A549 (cell line): ENCODE data around the gene KSR2. TPM values are rescaled to one million over a fixed set of nuclear protein-coding genes. Genes with fewer than 3 reads are reported as not detected.
A peak's percentile ranks its signal among the peaks of the same experiment; 100 is the strongest.

Experiments
- ATAC-seq, 2 experiments: fragments of 200-7000 bp in 1 of 2; fragments of >200 bp in 1 of 2; cut with Nextera tagmentation in 1 of 2; cut with Tn5 transposase in 1 of 2; 3 replicates each; pipeline versions ENCODE4 v1.8.0 to v1.9.1; 2018 to 2020; ENCODE audit warnings: mild to moderate bottlenecking in 1 of 2, moderate library complexity in 1 of 2
- CTCF ChIA-PET: fragments of 300-600 bp; sonication (Branson Sonifier 250); formaldehyde crosslinking; extraction: SDS; loops from one replicate; lab custom pipeline; 2021; ENCODE audit warnings: antibody characterized with exemption, inconsistent platforms; lab: Yijun Ruan, JAX
- POLR2A ChIA-PET: fragments of 350-600 bp; formaldehyde crosslinking; extraction: SDS; loops from one replicate; lab custom pipeline; 2021; ENCODE audit warnings: antibody characterized with exemption, inconsistent platforms; lab: Yijun Ruan, JAX
- DNase-seq, 2 experiments: peaks; one replicate each; pipeline versions ENCODE4 v3.0.0 to v3.0.0-alpha.2; 2011 to 2016; ENCODE audit warnings: low read depth in 1 of 2, low spot score in 1 of 2
- FAIRE-seq: peaks from 2 replicates; lab custom pipeline; 2011; peaks lifted over from hg19 to GRCh38; lab: Jason Lieb, UNC
- H3K27ac ChIP-seq, 2 experiments: fragments of >200 bp; sonication (Bioruptor Twin); formaldehyde crosslinking; 3 replicates each; pipeline ENCODE4 v1.5.1; 2016 to 2017
- H3K4me1 ChIP-seq: fragments of >200 bp; sonication (Bioruptor Twin); formaldehyde crosslinking; 3 replicates; pipeline ENCODE4 v1.6.1; 2016
- H3K4me2 ChIP-seq: fragments of >200 bp; sonication (Bioruptor Twin); formaldehyde crosslinking; 3 replicates; pipeline ENCODE4 v1.6.1; 2016
- H3K4me3 ChIP-seq: fragments of >200 bp; sonication (Bioruptor Twin); formaldehyde crosslinking; 3 replicates; pipeline ENCODE4 v1.5.1; 2016
- H3K9me3 ChIP-seq: fragments of >200 bp; sonication (Bioruptor Twin); formaldehyde crosslinking; 3 replicates; pipeline ENCODE4 v1.6.1; 2016
- CBX8 ChIP-seq: fragments of 200-600 bp; sonication (generic); IDR thresholded peaks from 2 replicates; pipeline ENCODE4 v1.6.1; 2016
- CEBPB ChIP-seq, 2 experiments: fragments of >200 bp in 1 of 2; sonication (Bioruptor Twin) in 1 of 2; formaldehyde crosslinking in 1 of 2; IDR thresholded peaks; 2 replicates each; pipeline ENCODE4 v1.6.1; 2012 to 2016
- CTCF ChIP-seq: fragments of >200 bp; sonication (Bioruptor Twin); formaldehyde crosslinking; IDR thresholded peaks from 3 replicates; pipeline ENCODE4 v1.5.1; 2016
- FOSB ChIP-seq: fragments of 250-450 bp; sonication (Bioruptor Pico); IDR thresholded peaks from 2 replicates; pipeline ENCODE4 v1.5.0; 2020; ENCODE audit warnings: mild to moderate bottlenecking, moderate library complexity
- HDAC2 ChIP-seq: fragments of 200-600 bp; sonication (generic); IDR thresholded peaks from 2 replicates; pipeline ENCODE4 v1.6.1; 2016
- HEYL ChIP-seq: fragments of 250-450 bp; sonication (Bioruptor Pico); IDR thresholded peaks from 2 replicates; pipeline ENCODE4 v1.8.0; 2021; ENCODE audit warnings: mild to moderate bottlenecking, moderate library complexity
- JUN ChIP-seq, 2 experiments: fragments of >200 bp; sonication (Bioruptor Twin); formaldehyde crosslinking; IDR thresholded peaks; 2 replicates in 1 of 2; 3 replicates in 1 of 2; pipeline ENCODE4 v1.6.1; 2016 to 2017
- KDM1A ChIP-seq: fragments of 200-600 bp; sonication (generic); IDR thresholded peaks from 2 replicates; pipeline ENCODE4 v1.6.1; 2016; ENCODE audit warnings: low read depth, mild to moderate bottlenecking
- KDM5A ChIP-seq: fragments of 200-600 bp; sonication (generic); IDR thresholded peaks from 2 replicates; pipeline ENCODE4 v1.6.1; 2016; ENCODE audit warnings: antibody characterized with exemption, mild to moderate bottlenecking
- NFE2L2 ChIP-seq: fragments of 150-350 bp; conservative IDR thresholded peaks from 2 replicates; pipeline ENCODE4 v1.6.1; 2014; ENCODE audit warnings: low read length
- NPAS2 ChIP-seq: fragments of 250-450 bp; sonication (Bioruptor Pico); IDR thresholded peaks from 2 replicates; pipeline ENCODE4 v1.8.0; 2022; ENCODE audit warnings: mild to moderate bottlenecking, moderate library complexity, borderline replicate concordance
- NR3C1 ChIP-seq: fragments of >200 bp; sonication (Bioruptor Twin); formaldehyde crosslinking; IDR thresholded peaks from 3 replicates; pipeline ENCODE4 v1.6.1; 2017
- PHF8 ChIP-seq: fragments of 200-600 bp; sonication (generic); IDR thresholded peaks from 2 replicates; pipeline ENCODE4 v1.6.1; 2016; ENCODE audit warnings: low read depth, mild to moderate bottlenecking, antibody characterized with exemption, moderate library complexity, borderline replicate concordance
- RARB ChIP-seq: fragments of 250-450 bp; sonication (Bioruptor Pico); IDR thresholded peaks from 2 replicates; pipeline ENCODE4 v1.8.0; 2021; ENCODE audit warnings: mild to moderate bottlenecking, moderate library complexity
- RCOR1 ChIP-seq: fragments of 150-350 bp; IDR thresholded peaks from 2 replicates; pipeline ENCODE4 v1.6.1; 2014; ENCODE audit warnings: antibody characterized with exemption, low read length, low read depth
- REST ChIP-seq: fragments of 200-600 bp; sonication (generic); IDR thresholded peaks from 2 replicates; pipeline ENCODE4 v1.6.1; 2016; ENCODE audit warnings: antibody characterized with exemption, mild to moderate bottlenecking, moderate library complexity
- RFX5 ChIP-seq: fragments of 450-650 bp; IDR thresholded peaks from 2 replicates; pipeline ENCODE4 v1.7.1; 2014; ENCODE audit warnings: antibody characterized with exemption, mild to moderate bottlenecking, moderate library complexity
- SREBF2 ChIP-seq: fragments of 450-650 bp; IDR thresholded peaks from 2 replicates; pipeline ENCODE4 v1.6.1; 2014; ENCODE audit warnings: mild to moderate bottlenecking, moderate library complexity
- TP53 ChIP-seq: fragments of 250-450 bp; sonication (Bioruptor Pico); IDR thresholded peaks from 2 replicates; pipeline ENCODE4 v1.5.0; 2021; ENCODE audit warnings: mild to moderate bottlenecking, moderate library complexity
- ZC3H11A ChIP-seq: fragments of 450-650 bp; IDR thresholded peaks from 2 replicates; pipeline ENCODE4 v1.6.1; 2014; ENCODE audit warnings: antibody characterized with exemption, mild to moderate bottlenecking
- ZFP36 ChIP-seq: fragments of 450-650 bp; IDR thresholded peaks from 2 replicates; pipeline ENCODE4 v1.6.1; 2014; ENCODE audit warnings: borderline replicate concordance; ENCODE audit not compliant: partially characterized antibody
- ZNF302 ChIP-seq: fragments of 250-450 bp; sonication (Bioruptor Pico); IDR thresholded peaks from 2 replicates; pipeline ENCODE4 v1.9.0; 2021; ENCODE audit warnings: inconsistent platforms, mild to moderate bottlenecking, moderate library complexity
- WGBS: methylation state at CpG from one replicate; pipeline ENCODE4 v1.1.6; 2017; ENCODE audit errors: missing lambda C conversion rate; 5-methylcytosine and 5-hydroxymethylcytosine counted together
- polyA plus RNA-seq, 4 experiments: library from polyadenylated mRNA; depleted of rRNA in 3 of 4; stranded (reverse); fragments of >200 nt; fragmentation: RNase III in 1 of 4; extraction: RNeasy Plus Mini Kit Qiagen cat#74134 plus additional on column Dnase treatment in 1 of 4; gene quantifications; 2 replicates in 3 of 4; 3 replicates in 1 of 4; pipeline ENCODE4 v1.2.3, GENCODE V29; 2011 to 2017
- TF ChIP-seq, protein P1 (sequence below): fragments of >200 bp; sonication (Bioruptor Twin); formaldehyde crosslinking; IDR thresholded peaks from 3 replicates; pipeline ENCODE4 v1.6.1; 2016
- TF ChIP-seq, protein P2 (sequence below): fragments of >200 bp; sonication (Bioruptor Twin); formaldehyde crosslinking; IDR thresholded peaks from 2 replicates; pipeline ENCODE4 v1.6.1; 2016
- TF ChIP-seq, protein P3 (sequence below): fragments of 250-450 bp; sonication (Bioruptor Pico); IDR thresholded peaks from 2 replicates; pipeline ENCODE4 v1.5.0; 2021; ENCODE audit warnings: mild to moderate bottlenecking, moderate library complexity, borderline replicate concordance
- TF ChIP-seq, protein P4 (sequence below): IDR thresholded peaks from 2 replicates; pipeline ENCODE4 v1.6.1; 2012

KSR2 gene
- polyA plus RNA-seq, 2 of the 4 experiments (the other 2 are of a cell fraction), result 0.37 to 1.2 TPM

GRCh38 chr12:117836476-117836875 lies 132.3 kb downstream of the KSR2 start:
- Histone ChIP-seq H3K4me2 (no peak overlapping the region), H3K9me3 (no peaks in the 10 kb centered on the region), H3K4me1 (peaks cover 13% of the 10 kb centered on the region)
- FAIRE-seq (no peak), DNase-seq (no peak), ATAC-seq (peak in 1 of 2 experiments; percentile 17; a peak in 3 of 6 replicates)
- CTCF ChIA-PET, result interaction anchor here (0.5 to 8.4 kb wide), 75 partner anchors 9 to 647 kb away, joined by 3 to 189 read pairs (median 6); partner anchors contain the start of gene NOS1
- POLR2A ChIA-PET, result interaction anchor here (1.7 kb wide), 1 partner anchor 151 kb away, joined by 4 read pairs; no protein-coding TSS in a partner anchor
- no peak for TF ChIP-seq CBX8
- TF ChIP-seq RCOR1, result no peak
- no peak for TF ChIP-seq HEYL (CRISPR knock-in tag)
- TF ChIP-seq, protein P1, sequence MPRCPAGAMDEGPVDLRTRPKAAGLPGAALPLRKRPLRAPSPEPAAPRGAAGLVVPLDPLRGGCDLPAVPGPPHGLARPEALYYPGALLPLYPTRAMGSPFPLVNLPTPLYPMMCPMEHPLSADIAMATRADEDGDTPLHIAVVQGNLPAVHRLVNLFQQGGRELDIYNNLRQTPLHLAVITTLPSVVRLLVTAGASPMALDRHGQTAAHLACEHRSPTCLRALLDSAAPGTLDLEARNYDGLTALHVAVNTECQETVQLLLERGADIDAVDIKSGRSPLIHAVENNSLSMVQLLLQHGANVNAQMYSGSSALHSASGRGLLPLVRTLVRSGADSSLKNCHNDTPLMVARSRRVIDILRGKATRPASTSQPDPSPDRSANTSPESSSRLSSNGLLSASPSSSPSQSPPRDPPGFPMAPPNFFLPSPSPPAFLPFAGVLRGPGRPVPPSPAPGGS, result no peak
- no peak for TF ChIP-seq ZC3H11A
- TF ChIP-seq, protein P2, sequence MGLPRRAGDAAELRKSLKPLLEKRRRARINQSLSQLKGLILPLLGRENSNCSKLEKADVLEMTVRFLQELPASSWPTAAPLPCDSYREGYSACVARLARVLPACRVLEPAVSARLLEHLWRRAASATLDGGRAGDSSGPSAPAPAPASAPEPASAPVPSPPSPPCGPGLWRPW, result no peak
- TF ChIP-seq KDM1A, result no peak
- TF ChIP-seq JUN (IDR thresholded peaks at IDR 0.05), result no peak
- no peak for TF ChIP-seq NPAS2 (CRISPR knock-in tag)
- no peak for TF ChIP-seq NFE2L2
- TF ChIP-seq TP53 (CRISPR knock-in tag), result no peak
- TF ChIP-seq RFX5, result no peak
- no peak for TF ChIP-seq PHF8
- TF ChIP-seq, all 56 proteins: peak for 0
- WGBS, result 78% methylated on average over 9 of the region's 9 CpGs
- peak overlapping the region; percentile 37 to 60; a peak in 5 of 6 replicates for H3K27ac ChIP-seq
- H3K4me3 ChIP-seq, result no peak overlapping the region

- no peak for DNase-seq
- no peak overlapping the region for H3K4me3 ChIP-seq
- peak overlapping the region in 1 of 2 experiments; percentile 31; a peak in 2 of 6 replicates for H3K27ac ChIP-seq
- no peak for ATAC-seq
- H3K4me1 ChIP-seq, result peaks cover 13% of the 10 kb centered on the region
- H3K9me3 ChIP-seq, result 0 out of 3 replicates have a peak, but pooled peaks cover under 1% of the 10 kb centered on the region
- 88% methylated on average over 7 of the region's 7 CpGs for WGBS
- CTCF ChIA-PET, result interaction anchor here (0.6 to 3.7 kb wide), 9 partner anchors 15 to 623 kb away, joined by 3 to 43 read pairs (median 7); no protein-coding TSS in a partner anchor
- TF ChIP-seq, protein P3, sequence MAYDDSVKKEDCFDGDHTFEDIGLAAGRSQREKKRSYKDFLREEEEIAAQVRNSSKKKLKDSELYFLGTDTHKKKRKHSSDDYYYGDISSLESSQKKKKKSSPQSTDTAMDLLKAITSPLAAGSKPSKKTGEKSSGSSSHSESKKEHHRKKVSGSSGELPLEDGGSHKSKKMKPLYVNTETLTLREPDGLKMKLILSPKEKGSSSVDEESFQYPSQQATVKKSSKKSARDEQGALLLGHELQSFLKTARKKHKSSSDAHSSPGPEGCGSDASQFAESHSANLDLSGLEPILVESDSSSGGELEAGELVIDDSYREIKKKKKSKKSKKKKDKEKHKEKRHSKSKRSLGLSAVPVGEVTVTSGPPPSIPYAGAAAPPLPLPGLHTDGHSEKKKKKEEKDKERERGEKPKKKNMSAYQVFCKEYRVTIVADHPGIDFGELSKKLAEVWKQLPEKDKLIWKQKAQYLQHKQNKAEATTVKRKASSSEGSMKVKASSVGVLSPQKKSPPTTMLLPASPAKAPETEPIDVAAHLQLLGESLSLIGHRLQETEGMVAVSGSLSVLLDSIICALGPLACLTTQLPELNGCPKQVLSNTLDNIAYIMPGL (CRISPR knock-in tag), result no peak
- no peak for TF ChIP-seq CTCF
- no peak for TF ChIP-seq NR3C1
- TF ChIP-seq SREBF2, result no peak
- no peak for TF ChIP-seq RARB (CRISPR knock-in tag)
- TF ChIP-seq ZFP36, result no peak
- TF ChIP-seq REST, result no peak
- TF ChIP-seq CEBPB (IDR thresholded peaks at IDR 0.05), result no peak
- TF ChIP-seq FOSB (CRISPR knock-in tag), result no peak
- no peak for TF ChIP-seq HDAC2
- no peak for TF ChIP-seq ZNF302 (CRISPR knock-in tag)
- TF ChIP-seq, protein P4, sequence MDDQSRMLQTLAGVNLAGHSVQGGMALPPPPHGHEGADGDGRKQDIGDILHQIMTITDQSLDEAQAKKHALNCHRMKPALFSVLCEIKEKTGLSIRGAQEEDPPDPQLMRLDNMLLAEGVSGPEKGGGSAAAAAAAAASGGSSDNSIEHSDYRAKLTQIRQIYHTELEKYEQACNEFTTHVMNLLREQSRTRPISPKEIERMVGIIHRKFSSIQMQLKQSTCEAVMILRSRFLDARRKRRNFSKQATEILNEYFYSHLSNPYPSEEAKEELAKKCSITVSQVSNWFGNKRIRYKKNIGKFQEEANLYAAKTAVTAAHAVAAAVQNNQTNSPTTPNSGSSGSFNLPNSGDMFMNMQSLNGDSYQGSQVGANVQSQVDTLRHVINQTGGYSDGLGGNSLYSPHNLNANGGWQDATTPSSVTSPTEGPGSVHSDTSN, result no peak
- TF ChIP-seq KDM5A, result no peak
- no peak overlapping the region for H3K4me2 ChIP-seq
- FAIRE-seq, result no peak
- POLR2A ChIA-PET, result no interaction called here
These were observed 133.6 kb downstream of the KSR2 start for GRCh38 chr12:117835156-117835555.
